Raji (cell line): ENCODE data around the gene ZNF346.

ENCODE experiments used
- POLR2A ChIP-seq: IDR thresholded peaks from 2 replicates; pipeline ENCODE4 v1.6.1; 2011; ENCODE audit warnings: low read depth, low read length, control low read depth; ENCODE audit not compliant: insufficient read depth

ZNF346 gene

DNA sequence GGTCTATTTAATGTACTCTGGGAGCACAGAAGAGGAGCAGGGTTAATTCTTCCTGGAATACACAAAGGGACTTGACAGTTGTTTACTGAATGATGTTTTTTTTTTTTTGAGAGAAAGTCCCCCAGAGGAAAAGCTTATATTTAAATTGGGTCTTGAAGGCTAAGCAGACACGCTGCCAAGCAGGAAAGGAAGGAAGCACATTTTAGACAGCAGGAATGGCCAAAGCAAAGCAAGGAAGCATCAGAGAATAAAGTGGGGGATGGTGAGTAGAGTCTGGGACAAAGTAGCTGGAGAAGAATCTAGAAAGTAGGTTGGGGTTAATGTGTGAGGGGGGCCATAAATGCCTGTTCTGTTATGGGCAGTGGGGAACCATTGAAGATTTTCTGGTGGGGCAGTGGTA lies 21.5 kb downstream of the ZNF346 start:
- no peak for TF ChIP-seq POLR2A

GRCh38 chr5:177044641-177045040 lies 22.1 kb downstream of the ZNF346 start:
- no peak for TF ChIP-seq POLR2A

- no peak for TF ChIP-seq POLR2A
Observed at GRCh38 chr5:177045631-177046030, 23.1 kb downstream of the ZNF346 start.

GRCh38 chr5:177049285-177049684 lies 26.8 kb downstream of the ZNF346 start:
- no peak for TF ChIP-seq POLR2A

DNA sequence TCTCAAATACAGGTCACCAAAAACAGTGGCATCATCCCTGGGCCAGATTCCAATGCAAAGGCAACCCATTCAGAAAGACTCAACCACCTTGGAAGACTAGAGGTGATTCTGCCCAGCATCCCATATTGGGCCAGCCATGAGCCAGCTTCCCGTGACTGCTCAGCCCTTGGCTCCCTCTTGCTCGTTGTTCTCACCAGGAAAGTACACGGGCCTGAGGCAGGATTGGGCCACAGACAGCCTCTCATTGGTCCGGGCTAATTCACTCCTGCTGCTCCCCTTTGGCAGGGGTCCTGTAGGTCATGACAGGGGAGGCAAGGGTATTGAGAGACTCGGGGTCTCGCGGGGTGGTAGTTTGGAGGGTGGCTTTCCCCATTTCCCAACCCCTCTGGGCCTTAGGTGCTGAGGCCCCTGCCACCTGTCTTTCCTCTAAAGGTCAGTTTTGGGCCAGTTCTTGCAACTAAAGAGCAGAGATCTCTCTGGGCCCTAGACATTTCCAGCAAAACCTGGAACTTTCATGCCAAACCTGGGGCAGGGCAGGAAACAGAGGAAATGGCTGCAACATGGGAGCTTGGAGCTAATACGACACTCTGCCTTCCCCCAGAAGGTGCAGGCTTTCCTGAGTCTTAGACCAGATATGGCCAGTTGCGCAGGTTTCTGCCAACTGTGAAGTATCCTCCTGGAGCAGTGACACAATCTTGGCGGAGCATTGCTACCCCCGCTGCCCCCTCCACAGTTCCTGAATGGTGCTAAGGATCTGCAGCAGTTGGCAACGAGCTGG lies 42.2 kb downstream of the ZNF346 start:
- no peak for TF ChIP-seq POLR2A

- no peak for TF ChIP-seq POLR2A
Observed at GRCh38 chr5:177065491-177065890, 43.0 kb downstream of the ZNF346 start.

GRCh38 chr5:177066224-177066623 lies 43.7 kb downstream of the ZNF346 start:
- no peak for TF ChIP-seq POLR2A

DNA sequence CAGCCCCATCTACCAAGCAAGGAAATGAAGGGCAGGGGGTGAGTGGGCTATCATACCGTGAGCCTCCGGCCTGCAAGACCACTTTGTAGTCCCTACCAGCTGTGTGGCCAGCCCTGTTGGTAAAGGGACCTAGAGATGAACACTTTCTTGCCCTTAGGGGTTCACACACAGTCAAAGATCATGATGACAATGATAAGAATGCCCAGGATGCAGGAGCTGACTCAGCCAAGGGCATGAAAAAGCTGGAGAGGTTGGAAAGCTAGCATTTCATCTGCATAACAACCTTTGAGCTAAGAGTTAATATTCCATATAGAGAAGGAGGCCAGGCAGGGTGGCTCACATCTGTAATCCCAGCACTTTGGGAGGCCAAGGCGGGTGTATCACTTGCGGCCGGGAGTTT lies 45.0 kb downstream of the ZNF346 start:
- TF ChIP-seq POLR2A = no peak

GRCh38 chr5:177070536-177071191 lies 48.2 kb downstream of the ZNF346 start:
- peak; percentile 44; the same call in 1 of the 2 replicates for TF ChIP-seq POLR2A

DNA sequence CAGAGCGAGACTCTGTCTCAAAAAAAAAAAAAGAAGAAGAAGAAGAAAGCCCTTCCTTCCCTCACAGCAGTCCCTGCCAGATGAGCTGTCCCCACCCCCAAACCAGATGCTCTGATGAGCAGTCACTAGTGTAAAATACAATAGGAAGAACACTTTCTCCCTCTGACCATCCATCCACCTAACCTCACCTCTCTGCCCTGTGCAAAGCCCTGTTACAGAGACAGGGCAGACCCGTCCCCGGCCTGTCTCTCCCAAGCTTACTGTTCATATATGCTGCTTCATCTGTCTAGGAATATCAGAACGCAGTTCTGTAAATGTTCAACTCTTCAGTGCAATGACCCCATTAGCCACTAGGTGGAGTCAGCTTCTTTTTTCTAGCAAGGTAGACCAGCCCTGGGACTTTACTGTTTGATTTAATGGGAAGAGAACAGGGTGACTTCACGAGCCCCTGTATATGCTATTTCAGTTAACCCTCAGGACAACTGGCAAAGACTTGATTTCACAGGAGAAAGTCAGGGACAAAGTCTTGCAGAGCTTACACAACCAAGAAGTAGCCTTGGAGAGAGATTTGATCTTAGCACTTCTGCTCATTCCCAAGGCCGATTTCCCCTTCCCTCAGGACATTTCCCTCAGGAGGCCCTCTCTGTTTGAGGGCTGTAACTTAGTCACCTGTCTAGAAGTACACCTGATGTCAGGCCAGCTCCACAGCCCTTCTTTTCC lies 49.3 kb downstream of the ZNF346 start:
- no peak for TF ChIP-seq POLR2A

DNA sequence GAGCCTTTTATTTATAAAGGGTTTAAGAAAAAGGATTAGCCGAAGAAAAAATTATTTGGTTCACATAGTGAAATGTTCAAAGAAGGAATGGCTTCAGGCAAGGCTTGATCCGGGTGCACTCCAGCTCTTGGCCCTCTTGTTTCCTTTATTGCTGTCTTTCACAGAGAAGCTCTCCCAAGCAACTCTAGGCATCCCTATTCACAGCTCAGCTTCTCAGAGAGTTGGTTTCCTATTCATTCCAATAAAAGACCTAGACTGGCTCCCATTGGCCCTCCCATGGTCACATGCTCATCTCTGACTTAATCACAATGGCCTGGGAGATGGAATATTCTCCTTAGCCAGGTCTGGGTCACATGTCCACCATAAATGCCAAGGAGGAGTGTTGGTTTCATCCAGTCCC lies 54.8 kb downstream of the ZNF346 start:
- no peak for TF ChIP-seq POLR2A

DNA sequence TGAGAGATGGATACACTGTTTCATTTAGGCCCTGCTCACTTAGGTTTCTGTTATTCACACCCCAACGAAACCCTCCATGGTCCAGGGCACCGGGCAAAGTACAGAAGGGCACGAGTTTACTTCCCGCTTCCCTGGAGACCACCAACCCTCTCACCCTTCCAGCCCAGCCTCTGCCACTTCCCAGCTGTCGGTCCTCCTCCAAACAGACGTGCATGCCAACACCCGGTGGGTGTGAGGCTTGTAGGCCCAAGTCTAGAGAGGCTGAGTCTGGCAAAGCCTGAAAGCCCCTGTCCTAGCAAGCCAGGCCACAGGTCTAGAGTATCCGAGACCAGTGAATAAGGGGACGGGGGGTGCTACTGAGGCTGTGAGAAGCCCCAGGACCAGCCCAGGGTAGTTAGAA lies 57.1 kb downstream of the ZNF346 start:
- TF ChIP-seq POLR2A = no peak

DNA sequence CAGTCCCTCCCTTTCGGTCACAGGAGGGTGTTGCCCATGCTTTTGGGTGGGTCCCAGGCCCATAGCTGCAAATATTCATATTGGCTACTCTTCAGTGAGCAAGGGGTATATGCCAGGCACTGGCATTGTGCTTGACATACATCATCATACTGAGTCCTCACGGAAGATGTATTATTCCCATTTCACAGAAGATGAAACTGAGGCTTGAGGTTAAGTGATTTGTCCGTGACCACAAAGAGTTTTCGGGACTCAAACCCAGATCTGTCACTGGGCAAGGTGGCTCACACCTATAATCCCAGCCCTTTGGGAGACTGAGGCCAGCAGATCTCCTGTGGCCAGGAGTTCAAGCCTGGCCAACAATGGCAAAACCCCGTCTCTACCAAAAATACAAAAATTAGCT lies 57.8 kb downstream of the ZNF346 start:
- no peak for TF ChIP-seq POLR2A

DNA sequence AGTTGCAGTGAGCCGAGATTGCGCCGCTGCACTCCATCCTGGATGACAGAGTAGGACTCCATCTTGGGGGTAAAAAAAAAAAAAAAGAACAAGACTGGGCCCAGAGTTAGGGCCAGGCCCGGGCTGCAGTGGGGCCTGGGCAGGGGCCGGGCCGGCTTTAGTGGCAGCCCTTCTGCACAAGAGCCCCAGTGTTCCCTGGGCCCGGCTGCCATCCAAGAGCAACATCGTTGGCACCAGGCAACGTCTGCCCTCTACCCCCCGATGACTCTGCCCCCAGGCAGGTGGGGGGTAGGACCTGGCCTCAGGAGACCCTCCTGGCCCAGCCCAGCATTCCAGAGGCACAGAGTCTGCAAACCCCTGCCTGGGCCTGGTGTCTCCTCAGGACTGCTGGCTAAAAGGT lies 59.4 kb downstream of the ZNF346 start:
- no peak for TF ChIP-seq POLR2A

DNA sequence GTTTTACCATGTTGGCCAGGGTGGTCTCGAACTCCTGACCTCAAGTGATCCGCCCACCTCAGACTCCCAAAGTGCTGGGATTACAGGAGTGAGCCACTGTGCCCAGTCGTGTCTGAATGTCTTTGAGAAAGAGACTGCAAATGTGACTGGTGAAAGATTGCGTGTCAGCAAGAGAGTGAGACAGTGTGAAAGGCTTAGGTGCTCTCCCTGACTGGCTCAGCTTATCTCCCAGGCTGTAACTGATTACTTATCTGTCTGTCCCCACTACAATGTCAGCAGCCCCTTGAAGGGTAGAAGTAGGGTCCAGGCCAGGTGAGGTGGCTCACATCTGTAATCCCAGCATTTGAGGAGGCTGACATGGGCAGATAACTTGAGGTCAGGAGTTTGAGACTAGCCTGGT lies 60.9 kb downstream of the ZNF346 start:
- no peak for TF ChIP-seq POLR2A

- no peak for TF ChIP-seq POLR2A
Observed at GRCh38 chr5:177084175-177084574, 61.7 kb downstream of the ZNF346 start.
